ENCODE data around the gene GFER. TPM values are rescaled to one million over a fixed set of nuclear protein-coding genes. Genes with fewer than 3 reads are reported as not detected.

The GFER gene
- total and polyA plus RNA-seq, 2 of the 8 experiments (the other 6 are each of a cell fraction or from before 2014, with no cell fraction given), result 17.7 to 37.9 TPM

GRCh38 chr16:2030036-2030435, 46.0 kb downstream of the GFER start (continued):
- TF ChIP-seq USF2 (IDR thresholded peaks at IDR 0.05; ENCODE audit: low read length) (no peak), GABPA (IDR thresholded peaks at IDR 0.05; ENCODE audit: borderline replicate concordance, insufficient read depth, low read length) (no peak), SIX5 (IDR thresholded peaks at IDR 0.05; ENCODE audit: low read depth, low read length) (no peak)
